ENCODE results near the gene NBEA.
"Not testable (repeated sequence)": the region's sequence is repeated elsewhere in the genome, so short reads cannot be mapped to it uniquely, and the experiment has no call there.

The NBEA gene

GRCh38 chr13:35599384-35599783 lies 657.3 kb downstream of the NBEA start:
- no peak for DNase-seq

DNA sequence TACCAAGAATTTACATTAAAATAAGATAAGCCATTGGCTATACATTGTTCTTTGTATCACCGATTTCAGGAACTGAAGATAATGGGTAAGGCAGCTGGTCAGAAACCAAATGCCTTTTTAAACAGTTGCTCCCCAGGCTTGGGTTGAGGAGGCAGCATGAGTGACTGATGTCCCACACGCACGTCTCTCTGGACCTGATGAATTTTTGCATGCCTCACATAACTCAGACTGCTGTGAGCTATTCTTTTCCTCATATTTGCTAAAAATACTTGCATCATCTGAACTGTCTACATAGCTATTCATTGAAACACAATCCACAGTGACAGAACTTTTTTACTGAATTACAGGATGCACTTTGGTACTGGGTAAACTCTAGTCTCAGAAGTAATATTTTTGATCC lies 658.1 kb downstream of the NBEA start:
- DNase-seq = no peak

GRCh38 chr13:35603593-35604285 lies 661.7 kb downstream of the NBEA start:
- no peak for DNase-seq

GRCh38 chr13:35614666-35615065 lies 672.6 kb downstream of the NBEA start:
- no peak for DNase-seq

DNA sequence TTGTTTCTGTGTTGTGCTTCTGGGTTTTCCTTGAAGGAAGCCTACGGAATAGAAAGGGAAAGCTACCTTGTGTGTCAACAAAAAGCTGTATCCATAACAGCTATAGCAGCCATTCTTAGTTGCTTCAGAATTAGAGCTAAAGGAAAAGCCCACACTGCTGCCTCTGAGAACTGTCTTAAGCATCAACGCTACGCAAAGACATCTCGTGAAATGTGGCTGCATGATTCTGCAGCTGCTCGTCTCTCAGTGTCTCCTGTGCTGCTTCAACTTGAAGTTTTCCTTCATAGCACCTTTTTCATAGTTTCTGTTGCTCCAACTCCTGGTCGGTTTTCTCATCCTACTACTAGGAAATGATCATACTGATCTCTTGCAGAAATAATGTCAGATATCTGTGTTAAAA lies 675.4 kb downstream of the NBEA start:
- no peak for DNase-seq

DNA sequence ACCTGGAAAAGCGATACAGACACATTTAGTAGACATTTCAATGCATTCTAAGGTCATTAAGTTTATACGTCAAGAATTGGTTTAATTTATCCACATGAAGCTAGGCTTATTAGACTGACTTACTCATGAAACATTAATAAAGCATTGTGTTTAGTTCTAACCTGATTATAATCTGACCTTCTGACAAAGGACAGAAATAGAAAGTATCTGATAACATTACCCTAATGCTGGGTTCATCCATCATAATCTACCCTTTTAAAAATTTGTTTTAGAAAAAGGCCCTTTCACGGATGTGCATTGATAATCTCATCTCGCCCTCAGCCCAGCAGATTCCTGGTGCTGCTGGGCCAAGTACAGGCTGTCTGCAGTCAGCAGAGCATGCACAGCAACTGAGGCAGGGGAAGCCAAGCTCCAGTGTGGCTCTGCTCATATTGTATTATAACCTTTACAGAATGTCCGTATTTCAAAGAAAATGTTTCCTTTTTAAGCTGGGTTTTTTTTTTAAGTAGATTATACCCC lies 676.6 kb downstream of the NBEA start:
- no peak for DNase-seq

- DNase-seq = no peak
Measured at GRCh38 chr13:35621989-35622388, 679.9 kb downstream of the NBEA start.

GRCh38 chr13:35629026-35629425 lies 687.0 kb downstream of the NBEA start:
- no peak for DNase-seq

DNA sequence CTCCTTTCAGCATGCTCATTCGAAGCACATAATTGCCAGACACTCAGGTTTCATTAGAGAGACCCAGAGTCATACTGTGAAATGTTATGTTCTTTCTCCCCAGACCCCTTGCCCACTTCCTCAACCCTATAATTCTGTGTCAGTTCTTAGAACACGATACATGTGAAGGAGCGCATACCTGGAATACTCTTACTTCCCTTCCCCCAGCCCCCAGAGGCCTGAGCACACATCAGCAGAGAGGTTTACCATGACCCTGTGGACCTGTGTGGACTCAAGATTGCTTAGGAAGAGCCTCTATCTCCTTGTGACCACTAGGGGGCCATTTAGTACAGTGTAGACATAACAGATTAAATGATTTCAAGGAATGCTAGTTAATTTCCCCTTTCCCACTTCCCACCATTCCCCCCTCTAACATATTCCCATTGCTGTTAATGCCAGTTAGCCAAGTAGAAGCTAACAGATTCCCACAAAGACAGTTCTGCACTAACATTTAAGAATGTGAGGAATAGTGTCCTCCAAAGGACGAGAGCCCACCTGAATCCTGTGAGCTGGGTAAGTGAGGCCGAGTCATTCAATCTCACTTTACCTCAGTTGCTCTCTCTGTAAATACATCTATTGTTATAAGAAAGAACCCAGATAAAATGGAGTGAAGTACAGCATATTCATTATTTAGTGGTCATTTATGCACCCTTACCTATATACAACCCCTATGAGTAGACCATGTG lies 688.6 kb downstream of the NBEA start:
- no peak for DNase-seq

- DNase-seq = no peak
Measured at GRCh38 chr13:35631666-35632065, 689.6 kb downstream of the NBEA start.

- DNase-seq = no peak
Measured at GRCh38 chr13:35643625-35644024, 701.6 kb downstream of the NBEA start.

DNA sequence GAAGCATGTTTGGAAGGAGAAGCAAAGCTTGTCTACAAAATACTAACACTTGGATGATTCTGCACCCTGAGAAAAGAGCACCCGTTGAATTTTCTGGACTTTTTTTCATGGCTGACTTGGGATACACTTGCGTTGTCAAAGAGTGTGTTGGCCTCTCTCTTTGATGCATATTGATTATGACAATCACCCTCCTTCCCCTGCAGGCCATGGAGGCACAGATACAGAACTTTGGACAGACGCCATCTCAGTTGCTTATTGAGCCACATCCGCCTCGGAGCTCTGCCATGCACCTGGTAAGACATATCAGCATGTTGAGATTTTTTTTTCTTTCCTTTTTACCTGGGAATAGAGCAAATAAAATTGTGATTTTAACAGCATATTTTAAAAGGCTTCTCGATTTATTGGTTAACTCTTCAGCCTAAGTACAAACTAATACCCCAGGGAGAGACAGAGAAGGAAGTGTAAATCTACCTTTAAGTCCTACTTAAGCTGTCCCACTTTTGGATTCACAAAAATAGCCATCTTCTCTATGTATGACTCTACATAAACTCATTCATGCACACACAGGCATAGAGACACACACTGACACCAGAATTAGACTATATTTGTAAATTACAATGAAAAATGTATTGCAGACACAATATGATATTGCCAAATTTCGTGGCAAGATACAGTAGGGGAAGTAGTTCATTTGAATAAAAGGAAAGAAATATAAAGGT lies 704.1 kb downstream of the NBEA start:
- DNase-seq = no peak

GRCh38 chr13:35648201-35648600 lies 706.1 kb downstream of the NBEA start:
- no peak for DNase-seq

DNA sequence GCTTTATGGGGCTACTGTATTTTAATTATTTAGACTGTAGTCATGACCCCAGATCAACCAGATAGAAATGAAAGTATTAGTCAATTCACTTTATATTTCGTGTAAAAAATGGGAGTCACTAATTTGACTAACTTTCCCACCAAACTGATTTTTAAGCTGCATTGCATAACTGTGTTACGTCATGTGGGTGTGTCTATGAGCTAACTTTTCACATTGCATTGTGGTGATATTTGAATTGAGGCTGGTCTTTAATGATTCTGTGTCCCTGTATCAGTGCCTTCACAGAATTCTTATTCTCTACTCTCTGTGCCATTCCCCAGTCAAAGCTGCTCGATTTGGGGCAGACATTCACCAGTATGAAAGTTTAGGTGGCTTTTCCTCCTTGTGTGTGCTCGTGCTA lies 707.1 kb downstream of the NBEA start:
- no peak for DNase-seq

- DNase-seq = no peak
Measured at GRCh38 chr13:35659796-35660195, 717.7 kb downstream of the NBEA start.

- no peak for DNase-seq
Measured at GRCh38 chr13:35664747-35665146, 722.7 kb downstream of the NBEA start.

DNA sequence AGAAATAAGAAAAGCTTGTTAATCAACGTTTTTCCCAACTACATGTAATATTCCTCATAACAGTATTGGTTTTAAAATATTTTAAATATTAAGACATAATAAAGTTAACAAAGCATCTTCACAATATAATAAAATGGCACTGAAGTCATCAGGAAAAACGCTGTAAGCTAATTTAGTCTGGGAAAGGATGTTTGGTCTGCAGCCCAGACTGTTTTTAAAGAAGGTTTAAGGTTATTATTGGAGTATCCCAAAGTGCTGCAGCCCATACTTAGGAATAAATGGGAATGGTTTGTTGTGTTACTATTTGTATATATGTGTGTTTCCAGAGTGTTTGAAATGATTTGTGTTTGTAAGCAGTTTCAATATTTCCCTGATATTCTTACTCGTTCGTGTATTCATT lies 727.3 kb downstream of the NBEA start:
- no peak for DNase-seq

- no peak for DNase-seq
Measured at GRCh38 chr13:35672611-35673010, 730.5 kb downstream of the NBEA start.

DNA sequence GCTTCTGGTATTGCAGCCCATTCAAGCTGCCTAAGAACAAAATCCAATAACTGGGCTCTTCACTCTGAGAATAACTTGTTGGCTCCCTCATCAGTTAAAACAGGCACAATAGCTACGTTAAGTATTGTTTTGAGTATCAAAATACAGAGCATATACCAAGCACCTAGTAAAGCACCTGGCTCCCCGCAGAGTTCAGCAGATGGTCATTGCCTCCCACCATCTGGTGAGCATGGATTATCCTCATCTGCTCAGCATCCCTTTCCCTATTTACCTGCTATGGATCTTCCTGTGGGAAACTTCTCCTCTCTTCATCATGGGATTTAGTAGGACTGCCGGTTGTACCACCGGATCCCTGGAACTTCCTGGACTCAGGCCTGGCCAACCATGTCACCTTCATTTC lies 733.6 kb downstream of the NBEA start:
- DNase-seq = no peak

DNA sequence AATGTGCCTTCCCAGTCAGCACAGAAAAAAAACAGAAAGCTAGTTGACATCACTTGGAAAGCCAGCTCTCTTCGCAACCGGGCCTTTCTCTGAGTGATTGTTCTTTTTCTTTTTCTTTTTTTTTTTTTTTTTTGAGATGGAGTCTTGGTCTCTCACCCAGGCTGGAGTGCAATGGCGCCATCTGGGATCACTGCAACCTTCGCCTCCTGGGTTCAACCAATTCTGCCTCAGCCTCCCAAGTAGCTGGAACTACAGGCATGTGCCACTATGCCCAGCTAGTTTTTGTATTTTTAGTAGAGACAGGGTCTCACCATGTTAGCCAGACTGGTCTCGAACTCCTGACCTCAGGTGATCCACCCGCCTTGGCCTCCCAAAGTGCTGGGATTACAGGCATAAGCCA lies 735.8 kb downstream of the NBEA start:
- not testable (repeated sequence) for DNase-seq

- DNase-seq = no peak
Measured at GRCh38 chr13:35681685-35682084, 739.6 kb downstream of the NBEA start.

DNA sequence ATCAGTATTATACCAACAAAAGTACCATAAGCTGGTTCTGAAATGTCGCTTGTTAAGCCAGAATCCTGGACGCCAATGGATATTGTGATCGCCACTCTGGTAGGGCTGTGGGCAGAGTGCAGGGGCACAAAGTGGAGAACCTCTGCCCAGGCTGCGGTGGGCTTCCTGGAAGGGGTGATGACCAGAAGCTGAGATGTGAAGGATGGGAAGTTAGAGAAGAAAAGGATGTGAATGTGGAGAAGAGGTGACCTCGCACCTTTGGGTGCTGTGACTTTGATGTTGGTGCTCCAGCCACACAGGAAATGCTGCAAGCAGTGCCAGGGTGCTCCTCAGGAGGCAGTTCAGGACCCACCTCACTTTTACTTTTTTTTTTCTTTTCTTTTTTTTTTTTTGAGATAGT lies 742.4 kb downstream of the NBEA start:
- DNase-seq = no peak

DNA sequence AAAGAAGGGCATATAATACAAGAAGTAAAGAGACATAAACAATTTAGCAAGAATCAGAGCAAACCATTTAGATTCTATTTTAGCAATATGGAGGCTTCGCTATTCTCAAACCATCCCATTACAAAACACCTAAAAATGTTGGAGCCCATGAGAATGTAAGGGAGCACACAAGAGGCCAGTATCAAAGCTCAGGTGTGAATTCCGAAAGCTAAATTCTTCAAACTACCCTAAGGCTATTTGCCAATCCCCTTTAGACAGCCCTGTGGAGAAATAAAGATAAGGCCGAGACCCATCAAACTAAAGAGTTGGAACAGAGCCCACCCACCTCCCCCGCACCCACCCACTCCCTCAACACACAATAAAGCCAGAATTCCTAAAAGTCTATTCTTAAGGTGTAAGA lies 745.3 kb downstream of the NBEA start:
- DNase-seq = no peak

Measured in KG1 (cell line).